Esophagus squamous epithelium (tissue), 5 donors: Measurements from ENCODE around the gene WDR86. TPM values are rescaled to one million over a fixed set of nuclear protein-coding genes. Genes with fewer than 3 reads are reported as not detected.
A peak's percentile ranks its signal among the peaks of the same experiment; 100 is the strongest.

ENCODE experiments used
- DNase-seq: peaks from one replicate; lab custom pipeline; 2025; lab: John Stamatoyannopoulos, UW
- H3K27ac ChIP-seq, 4 donors: fragments of 200-600 bp; sonication (generic); one replicate each; pipeline ENCODE4 v1.5.1; 2016 to 2019; ENCODE audit warnings: mild to moderate bottlenecking in 1 of 4
- H3K27me3 ChIP-seq, 4 donors: fragments of 200-600 bp; sonication (generic); 1 replicate in 3 of 4; 2 replicates in 1 of 4; pipeline versions ENCODE4 v1.5.1 to v1.6.0; 2017 to 2021; ENCODE audit warnings: antibody characterized with exemption in 1 of 4
- H3K36me3 ChIP-seq, 3 donors: fragments of 200-600 bp; sonication (generic); one replicate each; pipeline ENCODE4 v1.5.1; 2016 to 2019
- H3K4me1 ChIP-seq, 3 donors: fragments of 200-600 bp; sonication (generic); one replicate each; pipeline ENCODE4 v1.5.1; 2017 to 2019
- H3K4me3 ChIP-seq, 4 donors: fragments of 200-600 bp; sonication (generic); 1 replicate in 3 of 4; 2 replicates in 1 of 4; pipeline ENCODE4 v1.5.1; 2016 to 2019; ENCODE audit warnings: mild to moderate bottlenecking in 2 of 4, moderate library complexity in 1 of 4
- H3K9me3 ChIP-seq, 3 donors: fragments of 200-600 bp; sonication (generic); one replicate each; pipeline ENCODE4 v1.5.1; 2016 to 2019
- POLR2A ChIP-seq, 4 donors: fragments of 450-650 bp; IDR thresholded peaks; one replicate each; pipeline ENCODE4 v1.6.1; 2017; ENCODE audit warnings: antibody characterized with exemption in 4 of 4, mild to moderate bottlenecking in 4 of 4, moderate library complexity in 3 of 4
- WGBS, 2 donors: methylation state at CpG; one replicate each; pipeline ENCODE4 v1.1.5; 2018; 5-methylcytosine and 5-hydroxymethylcytosine counted together
- intact Hi-C: fragments of 100-400 bp; cut with DNase I; formaldehyde crosslinking; loops from one replicate; pipeline ENCODE4 v1.15.0; 2022
- total RNA-seq, 4 donors: library from RNA; depleted of rRNA; stranded (reverse); fragments of >200 nt; gene quantifications; one replicate each; pipeline ENCODE4 v1.1.0, GENCODE V29; 2016
- TF ChIP-seq, protein P1 (sequence below), 6 experiments: fragments of 450-650 bp in 4 of 6; fragments of 200-600 bp in 2 of 6; sonication (generic) in 2 of 6; IDR thresholded peaks; one replicate each; pipeline ENCODE4 v1.5.1; 2016 to 2019; ENCODE audit warnings: antibody characterized with exemption in 6 of 6, mild to moderate bottlenecking in 4 of 6, moderate library complexity in 4 of 6
- donor health status: DM: yes; HTN: yes; CAD: no.

WDR86 gene
- total RNA-seq, 4 donors from 2014 or later, result 0.53 to 4.6 (median 1.5) TPM

GRCh38 chr7:151404216-151405011, 5.4 kb downstream of the WDR86 start:
- Histone ChIP-seq H3K27me3 (peaks cover 0 to 54% (median 7%) of the 10 kb centered on the region in 4 donors), H3K27ac (peak overlapping the region in 2 of 4 donors; percentile 14 to 44), H3K36me3 (no peaks in the 10 kb centered on the region), H3K9me3 (no peaks in the 10 kb centered on the region), H3K4me3 (no peak overlapping the region), H3K4me1 (peaks cover 4 to 31% (median 11%) of the 10 kb centered on the region in 3 donors)
- DNase-seq, result no peak
- intact Hi-C loops, result no loop called here
- TF ChIP-seq, protein P1, sequence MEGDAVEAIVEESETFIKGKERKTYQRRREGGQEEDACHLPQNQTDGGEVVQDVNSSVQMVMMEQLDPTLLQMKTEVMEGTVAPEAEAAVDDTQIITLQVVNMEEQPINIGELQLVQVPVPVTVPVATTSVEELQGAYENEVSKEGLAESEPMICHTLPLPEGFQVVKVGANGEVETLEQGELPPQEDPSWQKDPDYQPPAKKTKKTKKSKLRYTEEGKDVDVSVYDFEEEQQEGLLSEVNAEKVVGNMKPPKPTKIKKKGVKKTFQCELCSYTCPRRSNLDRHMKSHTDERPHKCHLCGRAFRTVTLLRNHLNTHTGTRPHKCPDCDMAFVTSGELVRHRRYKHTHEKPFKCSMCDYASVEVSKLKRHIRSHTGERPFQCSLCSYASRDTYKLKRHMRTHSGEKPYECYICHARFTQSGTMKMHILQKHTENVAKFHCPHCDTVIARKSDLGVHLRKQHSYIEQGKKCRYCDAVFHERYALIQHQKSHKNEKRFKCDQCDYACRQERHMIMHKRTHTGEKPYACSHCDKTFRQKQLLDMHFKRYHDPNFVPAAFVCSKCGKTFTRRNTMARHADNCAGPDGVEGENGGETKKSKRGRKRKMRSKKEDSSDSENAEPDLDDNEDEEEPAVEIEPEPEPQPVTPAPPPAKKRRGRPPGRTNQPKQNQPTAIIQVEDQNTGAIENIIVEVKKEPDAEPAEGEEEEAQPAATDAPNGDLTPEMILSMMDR (IDR thresholded peaks at IDR 0.05), result no peak
- no peak for TF ChIP-seq POLR2A (IDR thresholded peaks at IDR 0.05)
- WGBS, 2 donors, result 47 to 55% methylated on average over 6 to 9 of the region's 18 CpGs

- Histone ChIP-seq H3K27me3 (peaks cover 0 to 52% (median 2%) of the 10 kb centered on the region in 4 donors), H3K9me3 (no peaks in the 10 kb centered on the region), H3K27ac (peak overlapping the region in 1 of 4 donors; percentile 44), H3K4me1 (peaks cover 0 to 24% (median 8%) of the 10 kb centered on the region in 3 donors), H3K4me3 (no peak overlapping the region), H3K36me3 (no peaks in the 10 kb centered on the region)
- TF ChIP-seq, protein P1 (IDR thresholded peaks at IDR 0.05), result no peak
- no peak for TF ChIP-seq POLR2A (IDR thresholded peaks at IDR 0.05)
- DNase-seq, result no peak
- intact Hi-C loops, result no loop called here
- WGBS, 2 donors, result 44 to 65% methylated on average over 9 of the region's 9 CpGs
These were observed 6.1 kb downstream of the WDR86 start for GRCh38 chr7:151403764-151404163.

DNA sequence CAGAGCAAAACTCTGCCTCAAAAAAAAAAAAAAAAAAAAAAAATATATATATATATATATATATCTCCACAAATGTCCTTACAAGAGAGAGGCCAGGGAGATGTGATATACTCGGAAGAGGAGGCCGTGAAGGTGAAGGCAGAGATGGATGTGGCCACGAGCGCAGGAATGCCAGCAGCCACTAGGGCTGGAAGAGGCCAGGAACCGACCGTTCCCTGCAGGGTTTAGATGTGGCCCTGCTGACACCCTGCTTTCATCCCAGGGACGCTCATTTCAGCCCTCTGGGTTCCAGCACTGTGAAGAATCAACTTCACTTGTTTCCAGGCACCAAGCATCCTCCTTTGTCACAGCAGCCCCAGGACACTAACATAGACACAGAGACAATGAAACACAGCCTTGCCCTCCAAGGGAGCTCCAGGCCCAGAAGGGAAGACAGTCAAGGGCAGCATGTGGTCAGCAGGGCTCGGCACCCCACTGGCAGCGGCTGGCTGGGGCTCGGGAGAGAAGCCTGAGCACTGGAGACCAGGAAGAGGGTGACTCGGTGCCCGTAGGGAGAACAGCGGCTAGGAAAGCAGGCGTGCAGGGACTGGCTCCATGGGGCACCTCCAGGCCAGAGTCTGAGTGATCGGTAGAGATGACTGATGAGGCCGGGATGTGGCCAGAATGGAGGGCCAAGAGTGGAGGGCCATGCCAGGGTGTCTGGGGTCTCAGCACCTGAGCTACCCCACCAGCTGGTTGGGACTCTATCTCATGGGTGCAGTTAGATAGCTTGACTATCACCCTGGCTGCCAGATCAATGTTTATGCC, 7.6 kb downstream of the WDR86 start:
- TF ChIP-seq POLR2A (IDR thresholded peaks at IDR 0.05), result no peak
- TF ChIP-seq, protein P1 (IDR thresholded peaks at IDR 0.05), result no peak
- no peaks in the 10 kb centered on the region for H3K9me3 ChIP-seq
- no peak overlapping the region for H3K27ac ChIP-seq
- H3K4me3 ChIP-seq, result no peak overlapping the region
- WGBS, 2 donors, result 77 to 90% methylated on average over 9 to 16 of the region's 16 CpGs
- DNase-seq, result no peak
- intact Hi-C loops, result no loop called here
- peaks cover 0 to 21% (median 8%) of the 10 kb centered on the region in 3 donors for H3K4me1 ChIP-seq
- no peaks in the 10 kb centered on the region for H3K36me3 ChIP-seq
- peaks cover 0 to 36% (median 0%) of the 10 kb centered on the region in 4 donors for H3K27me3 ChIP-seq

GRCh38 chr7:151400626-151401315, 9.1 kb downstream of the WDR86 start:
- WGBS, 2 donors, result 41% methylated on average over 5 to 9 of the region's 14 CpGs
- Histone ChIP-seq H3K4me3 (no peak overlapping the region), H3K36me3 (no peaks in the 10 kb centered on the region), H3K4me1 (peaks cover 0 to 21% (median 8%) of the 10 kb centered on the region in 3 donors), H3K27me3 (peaks cover 0 to 32% (median 0%) of the 10 kb centered on the region in 4 donors), H3K9me3 (no peaks in the 10 kb centered on the region), H3K27ac (no peak overlapping the region)
- DNase-seq, result no peak
- intact Hi-C loops, result no loop called here
- TF ChIP-seq POLR2A (IDR thresholded peaks at IDR 0.05), result no peak
- TF ChIP-seq, protein P1 (IDR thresholded peaks at IDR 0.05), result no peak
